HL-60 (cell line): Measurements from ENCODE around the gene CYSRT1.

Experiments
- DNase-seq, 2 experiments: peaks; one replicate each; pipeline ENCODE4 v3.0.0-alpha.2; 2010 to 2020; ENCODE audit warnings: low read depth in 1 of 2, low spot score in 1 of 2
- H3K27ac ChIP-seq: fragments of 250-450 bp; sonication (Bioruptor Pico); replicated peaks from 2 replicates; pipeline ENCODE4 v1.5.1; 2020; ENCODE audit warnings: mild to moderate bottlenecking, moderate library complexity
- H3K27me3 ChIP-seq: fragments of 250-450 bp; sonication (Bioruptor Pico); 2 replicates; pipeline ENCODE4 v1.5.1; 2021; ENCODE audit warnings: mild to moderate bottlenecking, moderate library complexity; ENCODE audit not compliant: insufficient read depth, poor library complexity, severe bottlenecking
- H3K4me3 ChIP-seq: replicated peaks from 2 replicates; pipeline ENCODE4 v1.5.1; 2011; ENCODE audit warnings: mild to moderate bottlenecking, control low read depth, low read length; ENCODE audit not compliant: insufficient read depth
- GABPA ChIP-seq: IDR thresholded peaks from 2 replicates; pipeline ENCODE4 v1.6.1; 2012; ENCODE audit warnings: low read depth
- POLR2AphosphoS5 ChIP-seq: IDR thresholded peaks from 2 replicates; pipeline ENCODE4 v1.6.1; 2012; ENCODE audit warnings: low read depth
- SPI1 ChIP-seq: IDR thresholded peaks from 2 replicates; pipeline ENCODE4 v1.6.1; 2012; ENCODE audit warnings: low read depth, mild to moderate bottlenecking, borderline replicate concordance
- TF ChIP-seq, protein P1 (sequence below): IDR thresholded peaks from one replicate; pipeline ENCODE4 v1.5.1; 2011; ENCODE audit warnings: low read length, control low read depth, inconsistent platforms; ENCODE audit not compliant: insufficient read depth
- TF ChIP-seq, protein P2 (sequence below): IDR thresholded peaks from 2 replicates; pipeline ENCODE4 v1.6.1; 2012; ENCODE audit warnings: low read depth; ENCODE audit not compliant: insufficient replicate concordance

CYSRT1 gene

DNA sequence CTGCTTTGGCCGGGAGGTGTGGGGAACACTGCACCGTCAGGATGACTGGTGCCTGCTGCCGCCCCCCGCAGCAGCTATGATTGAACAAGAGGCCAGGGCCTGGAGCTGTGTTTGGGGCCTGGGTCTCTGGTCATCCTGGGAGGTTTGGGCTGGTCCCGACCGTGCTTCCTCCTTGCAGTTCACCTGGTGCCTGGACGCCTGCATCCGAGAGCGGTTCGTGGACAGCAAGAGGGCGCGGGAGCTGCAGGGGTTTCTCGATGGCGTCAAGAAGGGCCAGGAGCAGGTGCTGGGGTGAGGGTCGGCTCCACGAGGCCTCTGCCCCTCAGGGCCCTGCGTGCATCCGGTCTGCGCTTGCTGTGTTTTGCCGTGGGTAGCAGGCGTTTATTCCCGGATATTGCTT, 39.1 kb downstream of the CYSRT1 start:
- Histone ChIP-seq H3K27ac (no peak overlapping the region), H3K4me3 (no peak overlapping the region), H3K27me3 (no peaks in the 10 kb centered on the region)
- DNase-seq, result no peak
- TF ChIP-seq POLR2AphosphoS5 (peak; percentile 18; the same call in 1 of the 2 replicates), SPI1 (no peak)

DNA sequence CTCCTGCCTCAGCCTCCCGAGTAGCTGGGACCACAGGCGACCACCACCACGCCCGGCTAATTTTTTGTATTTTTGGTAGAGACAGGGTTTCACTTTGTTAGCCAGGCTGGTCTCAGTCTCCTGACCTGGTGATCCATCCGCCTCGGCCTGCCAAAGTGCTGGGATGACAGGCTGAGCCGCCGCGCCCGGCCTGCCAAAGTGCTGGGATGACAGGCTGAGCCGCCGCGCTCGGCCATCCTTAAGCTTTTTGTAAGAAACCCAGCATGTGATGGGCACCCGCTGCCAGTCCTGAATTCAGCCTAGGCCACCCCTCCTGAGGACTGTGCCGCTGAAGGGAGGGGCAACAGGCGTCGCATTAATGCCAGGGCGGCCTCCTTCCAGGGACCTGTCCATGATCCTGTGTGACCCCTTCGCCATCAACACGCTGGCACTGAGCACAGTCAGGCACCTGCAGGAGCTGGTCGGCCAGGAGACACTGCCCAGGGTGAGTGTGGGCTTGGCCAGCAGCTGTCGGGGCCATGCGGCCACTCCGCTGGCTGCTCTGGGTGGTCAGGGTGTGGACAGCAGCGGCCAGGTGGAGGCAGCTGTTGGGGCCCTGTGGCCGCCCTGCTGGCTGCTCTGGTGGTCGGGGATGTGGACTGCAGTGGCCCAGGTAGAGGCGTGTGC, 40.7 kb downstream of the CYSRT1 start:
- Histone ChIP-seq H3K27me3 (no peaks in the 10 kb centered on the region), H3K4me3 (no peak overlapping the region), H3K27ac (no peak overlapping the region)
- no peak for DNase-seq
- TF ChIP-seq, protein P1, sequence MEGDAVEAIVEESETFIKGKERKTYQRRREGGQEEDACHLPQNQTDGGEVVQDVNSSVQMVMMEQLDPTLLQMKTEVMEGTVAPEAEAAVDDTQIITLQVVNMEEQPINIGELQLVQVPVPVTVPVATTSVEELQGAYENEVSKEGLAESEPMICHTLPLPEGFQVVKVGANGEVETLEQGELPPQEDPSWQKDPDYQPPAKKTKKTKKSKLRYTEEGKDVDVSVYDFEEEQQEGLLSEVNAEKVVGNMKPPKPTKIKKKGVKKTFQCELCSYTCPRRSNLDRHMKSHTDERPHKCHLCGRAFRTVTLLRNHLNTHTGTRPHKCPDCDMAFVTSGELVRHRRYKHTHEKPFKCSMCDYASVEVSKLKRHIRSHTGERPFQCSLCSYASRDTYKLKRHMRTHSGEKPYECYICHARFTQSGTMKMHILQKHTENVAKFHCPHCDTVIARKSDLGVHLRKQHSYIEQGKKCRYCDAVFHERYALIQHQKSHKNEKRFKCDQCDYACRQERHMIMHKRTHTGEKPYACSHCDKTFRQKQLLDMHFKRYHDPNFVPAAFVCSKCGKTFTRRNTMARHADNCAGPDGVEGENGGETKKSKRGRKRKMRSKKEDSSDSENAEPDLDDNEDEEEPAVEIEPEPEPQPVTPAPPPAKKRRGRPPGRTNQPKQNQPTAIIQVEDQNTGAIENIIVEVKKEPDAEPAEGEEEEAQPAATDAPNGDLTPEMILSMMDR, result no peak
- TF ChIP-seq POLR2AphosphoS5 (no peak), SPI1 (no peak), GABPA (no peak)
- TF ChIP-seq, protein P2, sequence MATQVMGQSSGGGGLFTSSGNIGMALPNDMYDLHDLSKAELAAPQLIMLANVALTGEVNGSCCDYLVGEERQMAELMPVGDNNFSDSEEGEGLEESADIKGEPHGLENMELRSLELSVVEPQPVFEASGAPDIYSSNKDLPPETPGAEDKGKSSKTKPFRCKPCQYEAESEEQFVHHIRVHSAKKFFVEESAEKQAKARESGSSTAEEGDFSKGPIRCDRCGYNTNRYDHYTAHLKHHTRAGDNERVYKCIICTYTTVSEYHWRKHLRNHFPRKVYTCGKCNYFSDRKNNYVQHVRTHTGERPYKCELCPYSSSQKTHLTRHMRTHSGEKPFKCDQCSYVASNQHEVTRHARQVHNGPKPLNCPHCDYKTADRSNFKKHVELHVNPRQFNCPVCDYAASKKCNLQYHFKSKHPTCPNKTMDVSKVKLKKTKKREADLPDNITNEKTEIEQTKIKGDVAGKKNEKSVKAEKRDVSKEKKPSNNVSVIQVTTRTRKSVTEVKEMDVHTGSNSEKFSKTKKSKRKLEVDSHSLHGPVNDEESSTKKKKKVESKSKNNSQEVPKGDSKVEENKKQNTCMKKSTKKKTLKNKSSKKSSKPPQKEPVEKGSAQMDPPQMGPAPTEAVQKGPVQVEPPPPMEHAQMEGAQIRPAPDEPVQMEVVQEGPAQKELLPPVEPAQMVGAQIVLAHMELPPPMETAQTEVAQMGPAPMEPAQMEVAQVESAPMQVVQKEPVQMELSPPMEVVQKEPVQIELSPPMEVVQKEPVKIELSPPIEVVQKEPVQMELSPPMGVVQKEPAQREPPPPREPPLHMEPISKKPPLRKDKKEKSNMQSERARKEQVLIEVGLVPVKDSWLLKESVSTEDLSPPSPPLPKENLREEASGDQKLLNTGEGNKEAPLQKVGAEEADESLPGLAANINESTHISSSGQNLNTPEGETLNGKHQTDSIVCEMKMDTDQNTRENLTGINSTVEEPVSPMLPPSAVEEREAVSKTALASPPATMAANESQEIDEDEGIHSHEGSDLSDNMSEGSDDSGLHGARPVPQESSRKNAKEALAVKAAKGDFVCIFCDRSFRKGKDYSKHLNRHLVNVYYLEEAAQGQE, result no peak

DNA sequence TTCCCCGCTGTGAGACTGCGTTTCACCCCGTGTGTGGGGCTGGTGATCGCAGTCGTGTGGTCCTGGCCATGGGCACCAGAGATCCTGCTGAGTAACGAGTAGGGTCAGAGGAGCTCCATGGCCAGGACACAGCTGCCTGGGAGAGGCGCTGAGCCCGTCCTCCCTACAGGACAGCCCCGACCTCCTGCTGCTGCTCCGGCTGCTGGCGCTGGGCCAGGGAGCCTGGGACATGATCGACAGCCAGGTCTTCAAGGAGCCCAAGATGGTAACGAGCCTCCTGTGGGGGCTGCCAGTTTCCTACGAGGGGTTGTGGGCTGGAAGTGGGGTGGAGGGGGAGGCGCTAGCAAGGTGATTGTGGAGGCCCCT, 41.2 kb downstream of the CYSRT1 start:
- Histone ChIP-seq H3K27ac (no peak overlapping the region), H3K27me3 (no peaks in the 10 kb centered on the region), H3K4me3 (no peak overlapping the region)
- no peak for DNase-seq
- TF ChIP-seq GABPA (no peak), SPI1 (no peak), POLR2AphosphoS5 (no peak)
- TF ChIP-seq, protein P2, result no peak
- TF ChIP-seq, protein P1, result no peak

DNA sequence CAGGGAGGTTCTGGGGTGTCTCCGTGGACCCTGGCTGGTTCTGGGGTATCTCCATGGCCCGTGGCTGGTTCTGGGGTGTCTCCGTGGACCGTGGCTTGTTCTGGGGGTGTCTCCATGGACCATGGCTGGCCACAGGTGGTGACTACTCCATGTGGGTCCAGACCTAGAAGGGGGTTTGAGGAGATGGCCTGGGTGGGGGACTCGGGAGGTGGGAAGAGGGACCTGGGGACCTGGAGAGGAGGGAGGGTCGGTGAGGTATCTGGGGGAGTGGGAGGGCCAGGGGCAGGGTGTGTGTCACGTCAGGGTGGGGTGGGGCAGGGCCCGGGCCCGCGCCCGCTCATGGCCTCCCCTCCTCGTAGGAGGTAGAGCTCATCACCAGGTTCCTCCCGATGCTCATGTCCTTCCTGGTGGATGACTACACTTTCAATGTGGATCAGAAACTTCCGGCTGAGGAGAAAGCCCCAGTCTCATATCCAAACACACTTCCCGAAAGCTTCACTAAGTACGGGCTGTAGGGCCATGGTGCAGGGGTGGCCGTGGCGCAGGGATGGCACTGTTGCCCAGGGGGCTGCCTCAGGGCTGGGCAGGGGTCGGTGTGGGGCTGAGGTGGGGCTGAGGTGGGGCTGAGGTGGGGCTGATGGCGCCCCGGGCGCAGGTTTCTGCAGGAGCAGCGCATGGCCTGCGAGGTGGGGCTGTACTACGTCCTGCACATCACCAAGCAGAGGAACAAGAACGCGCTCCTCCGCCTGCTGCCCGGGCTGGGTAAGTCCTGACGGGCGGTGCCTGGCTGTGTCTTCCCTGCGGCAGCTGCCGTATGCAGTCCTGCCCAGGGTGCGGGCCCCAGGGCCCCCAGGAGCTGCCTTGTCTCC, 41.8 kb downstream of the CYSRT1 start:
- H3K4me3 ChIP-seq, result no peak overlapping the region
- H3K27ac ChIP-seq, result no peak overlapping the region
- TF ChIP-seq, protein P2, result no peak
- no peak for TF ChIP-seq SPI1
- TF ChIP-seq, protein P1, result no peak
- TF ChIP-seq POLR2AphosphoS5, result no peak
- TF ChIP-seq GABPA, result no peak

More for the DNA sequence above, 41.8 kb downstream of the CYSRT1 start:
- H3K27me3 ChIP-seq, result no peaks in the 10 kb centered on the region
- no peak for DNase-seq
